ENCODE data around the gene MEIKIN. TPM values are rescaled to one million over a fixed set of nuclear protein-coding genes. Genes with fewer than 3 reads are reported as not detected.

The MEIKIN gene
- total and polyA plus RNA-seq, 2 donors (not counting 3 experiments of a cell fraction or from before 2014, with no cell fraction given): not detected

GRCh38 chr5:131992370-131992769 is 46.9 kb upstream of the MEIKIN start:
- H3K27me3 ChIP-seq (ENCODE audit: control insufficient read depth in 2 of 2, insufficient read depth in 2 of 2, low read length in 2 of 2): no peaks in the 10 kb centered on the region
- no peaks in the 10 kb centered on the region for H3K36me3 ChIP-seq (ENCODE audit: control insufficient read depth in 2 of 2, extremely low read depth in 1 of 2, insufficient read depth in 2 of 2, low read length in 2 of 2)
- H3K79me2 ChIP-seq (ENCODE audit: control insufficient read depth, insufficient read depth, low read length): no peaks in the 10 kb centered on the region
- no peak overlapping the region for H2AFZ ChIP-seq (ENCODE audit: low read depth, low read length)
- no peaks in the 10 kb centered on the region for H3K9me3 ChIP-seq (replicated peaks; ENCODE audit: control insufficient read depth, insufficient read depth, low read length)
- CTCF ChIA-PET: interaction anchor here (0.8 to 2.1 kb wide), 3 partner anchors 15 to 403 kb away, joined by 4 to 6 read pairs (median 5); no protein-coding TSS in a partner anchor
- H3K4me3 ChIP-seq (replicated peaks in 1 of 3; ENCODE audit: insufficient read depth in 1 of 3, low read depth in 1 of 3, low read length in 3 of 3): no peak overlapping the region
- DNase-seq (ENCODE audit: low read depth, low spot score) (no peak), FAIRE-seq (no peak)
- intact Hi-C loops (cut with micrococcal nuclease) (no loop called here), dilution Hi-C loops (cut with MboI; ENCODE audit: extremely low pct_ligation_motif_present, low sequenced_read_pairs) (no loop called here)
- POLR2A ChIA-PET: no interaction called here
- no peaks in the 10 kb centered on the region for H4K20me1 ChIP-seq (replicated peaks; ENCODE audit: control insufficient read depth, extremely low read depth, insufficient read depth, low read length)
- peaks cover 15% of the 10 kb centered on the region for H3K4me1 ChIP-seq (ENCODE audit: control insufficient read depth, extremely low read depth, insufficient read depth, low read length)
- H3K9ac ChIP-seq (replicated peaks; ENCODE audit: extremely low read depth, insufficient read depth, low read length): no peak overlapping the region
- H3K9me1 ChIP-seq (replicated peaks; ENCODE audit: control insufficient read depth, extremely low read depth, insufficient read depth, low read length): no peaks in the 10 kb centered on the region
- H3K27ac ChIP-seq (ENCODE audit: insufficient read depth, low read depth, low read length): no peak overlapping the region
- no TSS peak for BruUV-seq (replicated peaks)
- no peak overlapping the region for H3K4me2 ChIP-seq (ENCODE audit: insufficient read depth, low read length)
- TF ChIP-seq GATA2 (IDR thresholded peaks at IDR 0.05; ENCODE audit: insufficient read depth, insufficient read length, low read depth, low read length) (no peak), POLR2A (IDR thresholded peaks at IDR 0.05; ENCODE audit: low read depth, low read length) (no peak), CTCF (IDR thresholded peaks at IDR 0.05; ENCODE audit: extremely low read depth in 1 of 2, insufficient read depth in 1 of 2, low read depth in 1 of 2, low read length in 2 of 2) (no peak), POLR2AphosphoS5 (IDR thresholded peaks at IDR 0.05; ENCODE audit: insufficient read depth, low read depth, low read length) (no peak), FOS (IDR thresholded peaks at IDR 0.05; ENCODE audit: borderline replicate concordance, insufficient read depth, low read length) (no peak), EZH2 (IDR thresholded peaks at IDR 0.05; ENCODE audit: borderline replicate concordance, low read depth, low read length, severe bottlenecking) (no peak), JUN (IDR thresholded peaks at IDR 0.05; ENCODE audit: borderline replicate concordance, insufficient read depth, insufficient read length, low read depth) (no peak), MYC (IDR thresholded peaks at IDR 0.05; ENCODE audit: low read depth, low read length) (no peak)
- TF ChIP-seq, protein P1, sequence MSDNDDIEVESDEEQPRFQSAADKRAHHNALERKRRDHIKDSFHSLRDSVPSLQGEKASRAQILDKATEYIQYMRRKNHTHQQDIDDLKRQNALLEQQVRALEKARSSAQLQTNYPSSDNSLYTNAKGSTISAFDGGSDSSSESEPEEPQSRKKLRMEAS (IDR thresholded peaks at IDR 0.05; ENCODE audit: insufficient read depth, insufficient read length): no peak

Measured in endothelial cell of umbilical vein (primary cell).